ENCODE data around the gene MVD.

- no peak for TF ChIP-seq CTCF (IDR thresholded peaks at IDR 0.05)
- no peak for TF ChIP-seq POLR2A (IDR thresholded peaks at IDR 0.05)
Measured at GRCh38 chr16:88691924-88692560, 29.2 kb upstream of the MVD start.
